HepG2 (cell line): ENCODE data around the gene OMA1. TPM values are rescaled to one million over a fixed set of nuclear protein-coding genes. Genes with fewer than 3 reads are reported as not detected.

Experiments
- ATAC-seq: fragments of 200-7000 bp; cut with Tn5 transposase; 3 replicates; pipeline ENCODE4 v1.9.1; 2020; ENCODE audit warnings: mild to moderate bottlenecking, moderate library complexity
- BruUV-seq: library from RNA; stranded (reverse); fragments of 400-500 nt; replicated peaks from 2 replicates; lab custom pipeline; 2021; lab: Mats Ljungman, UMichigan
- CTCF ChIA-PET: fragments of 300-600 bp; formaldehyde crosslinking; extraction: SDS; loops from one replicate; lab custom pipeline; 2021; ENCODE audit warnings: low total read pairs, inconsistent platforms, low intra/inter-chr PET ratio; lab: Yijun Ruan, JAX
- POLR2A ChIA-PET: fragments of 350-600 bp; sonication (Branson Sonifier 250); formaldehyde crosslinking; loops from one replicate; lab custom pipeline; 2020; ENCODE audit warnings: antibody characterized with exemption, inconsistent platforms; lab: Yijun Ruan, JAX
- DNase-seq: peaks from one replicate; pipeline ENCODE4 v3.0.0-alpha.2; 2015; ENCODE audit warnings: low spot score
- FAIRE-seq: peaks from 3 replicates; lab custom pipeline; 2011; peaks lifted over from hg19 to GRCh38; lab: Jason Lieb, UNC
- H2AFZ ChIP-seq: one replicate; pipeline ENCODE4 v1.6.1; 2011; ENCODE audit warnings: low read length, inconsistent platforms
- H3K27ac ChIP-seq: fragments of 300-600 bp; 3 replicates; pipeline ENCODE4 v1.8.0; 2011; ENCODE audit warnings: mixed run types, mild to moderate bottlenecking, mixed read lengths, low read length, inconsistent platforms; ENCODE audit not compliant: insufficient read depth; ENCODE audit errors: extremely low read length
- H3K27me3 ChIP-seq, 2 experiments: fragments of 200-600 bp in 1 of 2; 2 replicates in 1 of 2; 3 replicates in 1 of 2; pipeline versions ENCODE4 v1.6.0 to v1.8.0; 2011; ENCODE audit warnings: low read length in 2 of 2, mild to moderate bottlenecking in 2 of 2, moderate library complexity in 2 of 2, inconsistent platforms in 1 of 2; ENCODE audit not compliant: insufficient read depth in 2 of 2, control insufficient read depth in 1 of 2
- H3K36me3 ChIP-seq, 2 experiments: fragments of 200-600 bp in 1 of 2; replicated peaks in 1 of 2; 2 replicates in 1 of 2; 3 replicates in 1 of 2; pipeline versions ENCODE4 v1.5.1 to v1.8.0; 2011; ENCODE audit warnings: low read length in 2 of 2, inconsistent platforms in 1 of 2; ENCODE audit not compliant: insufficient read depth in 2 of 2, control insufficient read depth in 1 of 2
- H3K4me1 ChIP-seq: 2 replicates; pipeline ENCODE4 v1.5.1; 2012; ENCODE audit warnings: low read length, inconsistent platforms; ENCODE audit not compliant: insufficient read depth
- H3K4me2 ChIP-seq: 2 replicates; pipeline ENCODE4 v1.6.0; 2011; ENCODE audit warnings: low read depth, low read length, inconsistent platforms
- H3K4me3 ChIP-seq, 3 experiments: fragments of 200-600 bp in 1 of 3; sonication (generic), shearing (Covaris generic) in 1 of 3; replicated peaks in 1 of 3; 2 replicates each; pipeline ENCODE4 v1.5.1; 2011 to 2016; ENCODE audit warnings: low read length in 3 of 3, inconsistent platforms in 2 of 3, low read depth in 2 of 3, mild to moderate bottlenecking in 2 of 3, control low read depth in 1 of 3, mixed read lengths in 1 of 3; ENCODE audit not compliant: insufficient read depth in 1 of 3
- H3K79me2 ChIP-seq: one replicate; pipeline ENCODE4 v1.6.1; 2011; ENCODE audit warnings: low read length, inconsistent platforms; ENCODE audit not compliant: insufficient read depth
- H3K9ac ChIP-seq: 2 replicates; pipeline ENCODE4 v1.6.0; 2011; ENCODE audit warnings: mild to moderate bottlenecking, low read depth, low read length, inconsistent platforms; ENCODE audit not compliant: insufficient read depth
- H3K9me3 ChIP-seq: 2 replicates; pipeline ENCODE4 v1.5.1; 2012; ENCODE audit warnings: mild to moderate bottlenecking, low read length
- H4K20me1 ChIP-seq: 2 replicates; pipeline ENCODE4 v1.6.0; 2011; ENCODE audit warnings: inconsistent platforms, mild to moderate bottlenecking, low read length, moderate library complexity; ENCODE audit not compliant: insufficient read depth
- DR1 ChIP-seq: sonication (generic); formaldehyde crosslinking; IDR thresholded peaks from 2 replicates; pipeline ENCODE4 v1.8.0; 2021; ENCODE audit warnings: mild to moderate bottlenecking, missing genetic modification reagents, inconsistent platforms
- GTF2F1 ChIP-seq: fragments of 150-350 bp; IDR thresholded peaks from 2 replicates; pipeline ENCODE4 v1.6.1; 2014; ENCODE audit warnings: low read length
- HMGA1 ChIP-seq: sonication (generic); formaldehyde crosslinking; conservative IDR thresholded peaks from 2 replicates; pipeline ENCODE4 v1.4.0; 2020; ENCODE audit warnings: missing genetic modification reagents
- JDP2 ChIP-seq: sonication (generic); formaldehyde crosslinking; IDR thresholded peaks from 2 replicates; pipeline ENCODE4 v1.8.1; 2022; ENCODE audit warnings: missing genetic modification reagents, borderline replicate concordance
- NFE2 ChIP-seq: sonication (generic); formaldehyde crosslinking; IDR thresholded peaks from 2 replicates; pipeline ENCODE4 v1.4.0; 2020; ENCODE audit warnings: missing genetic modification reagents
- RFX3 ChIP-seq: IDR thresholded peaks from 2 replicates; pipeline ENCODE4 v1.6.1; 2016; ENCODE audit warnings: missing biosample characterization, missing genetic modification reagents
- SAP130 ChIP-seq: IDR thresholded peaks from 2 replicates; pipeline ENCODE4 v1.6.1; 2016; ENCODE audit warnings: low read depth
- TBL1XR1 ChIP-seq: fragments of 150-350 bp; IDR thresholded peaks from 2 replicates; pipeline ENCODE4 v1.6.1; 2014; ENCODE audit warnings: borderline replicate concordance, low read length; ENCODE audit not compliant: partially characterized antibody
- TCF12 ChIP-seq, 2 experiments: fragments of 450-650 bp in 1 of 2; sonication (generic) in 1 of 2; formaldehyde crosslinking in 1 of 2; IDR thresholded peaks; 2 replicates each; pipeline versions ENCODE4 v1.6.1 to v1.8.0; 2017 to 2022; ENCODE audit warnings: antibody characterized with exemption in 1 of 2, mild to moderate bottlenecking in 1 of 2, missing genetic modification reagents in 1 of 2, moderate library complexity in 1 of 2
- XRCC5 ChIP-seq: fragments of 200-400 bp; formaldehyde crosslinking; optimal IDR thresholded peaks from 2 replicates; pipeline ENCODE3; 2017; ENCODE audit warnings: mild to moderate bottlenecking, low read length
- ZBTB7B ChIP-seq: sonication (generic); formaldehyde crosslinking; IDR thresholded peaks from 2 replicates; pipeline ENCODE4 v1.4.0; 2020; ENCODE audit warnings: missing genetic modification reagents
- ZNF234 ChIP-seq: sonication (generic); formaldehyde crosslinking; conservative IDR thresholded peaks from 2 replicates; pipeline ENCODE4 v1.5.1; 2020; ENCODE audit warnings: mild to moderate bottlenecking, missing genetic modification reagents
- ZNF776 ChIP-seq: sonication (generic); formaldehyde crosslinking; IDR thresholded peaks from 2 replicates; pipeline ENCODE4 v1.4.0; 2020; ENCODE audit warnings: mild to moderate bottlenecking, missing genetic modification reagents
- ZUFSP ChIP-seq: sonication (generic); formaldehyde crosslinking; IDR thresholded peaks from 2 replicates; pipeline ENCODE4 v1.9.0; 2021; ENCODE audit warnings: missing genetic modification reagents, mild to moderate bottlenecking, borderline replicate concordance
- WGBS: methylation state at CpG from one replicate; pipeline ENCODE4 v1.1.6; 2017; ENCODE audit warnings: low lambda C conversion rate; 5-methylcytosine and 5-hydroxymethylcytosine counted together
- in situ Hi-C: cut with HindIII; loops from 2 replicates; pipeline ENCODE4 v1.10.0; 2017; ENCODE audit warnings: low pct_unique_long_range_greater_than_20kb; ENCODE audit not compliant: extremely low pct_ligation_motif_present
- intact Hi-C: fragments of 100-400 bp; cut with micrococcal nuclease; formaldehyde crosslinking; loops from one replicate; pipeline ENCODE4 v1.10.0; 2022; ENCODE audit not compliant: unreplicated experiment
- polyA plus RNA-seq, 8 experiments: library from polyadenylated mRNA; depleted of rRNA in 3 of 8; stranded (reverse) in 7 of 8; unstranded in 1 of 8; fragments of >200 nt; fragmentation: Illumina TruSeq in 4 of 8; extraction: Trizol in 4 of 8; gene quantifications; 2 replicates each; pipeline versions ENCODE4 v1.2.1 to v1.2.3, GENCODE V29; 2011 to 2016; ENCODE audit warnings: low read depth in 4 of 8, missing spikeins in 1 of 8, mixed read lengths in 1 of 8; ENCODE audit not compliant: insufficient read depth in 1 of 8
- total RNA-seq, 5 experiments: library from RNA; depleted of rRNA; stranded (reverse); fragments of >200 nt; fragmentation: Illumina TruSeq; extraction: Trizol; gene quantifications; 2 replicates each; pipeline ENCODE4 v1.2.3, GENCODE V29; 2016; ENCODE audit warnings: low read depth in 1 of 5
- TF ChIP-seq, protein P1 (sequence below): sonication (generic); formaldehyde crosslinking; IDR thresholded peaks from 2 replicates; pipeline ENCODE4 v1.4.0; 2020; ENCODE audit warnings: low read depth, mild to moderate bottlenecking, missing genetic modification reagents
- TF ChIP-seq, protein P2 (sequence below): sonication (generic); formaldehyde crosslinking; IDR thresholded peaks from 2 replicates; pipeline ENCODE4 v1.4.0; 2020; ENCODE audit warnings: mild to moderate bottlenecking, missing genetic modification reagents

Gene OMA1
- total and polyA plus RNA-seq, 2 of the 13 experiments (the other 11 are each of a cell fraction or from before 2014, with no cell fraction given), result 7.0 to 26.9 TPM

DNA sequence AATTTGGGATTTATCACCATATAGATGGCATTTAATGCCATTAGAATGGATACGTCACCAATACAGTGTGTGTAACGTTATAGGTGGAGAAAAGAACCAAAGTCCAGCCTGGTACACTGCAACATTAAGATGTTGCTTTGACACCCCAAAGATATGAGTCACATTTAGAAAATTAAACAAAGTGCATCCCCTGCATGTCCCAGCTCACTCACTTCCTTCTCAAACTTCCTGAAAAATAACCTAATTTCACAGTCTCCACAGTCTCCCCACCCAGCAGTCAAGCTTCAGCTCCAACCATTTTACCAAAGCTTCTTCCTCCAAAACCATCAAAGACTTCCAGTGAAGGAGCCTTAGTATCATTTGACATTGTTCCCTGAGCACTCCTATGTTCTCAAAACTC lies 111.9 kb downstream of the OMA1 start:
- no peak overlapping the region for H3K4me3 ChIP-seq
- CTCF ChIA-PET, result no interaction called here
- H3K4me1 ChIP-seq, result peaks cover 14% of the 10 kb centered on the region
- WGBS, result 56% methylated on average over 2 of the region's 2 CpGs
- no peak overlapping the region for H3K4me2 ChIP-seq
- in situ Hi-C loops (no loop called here), intact Hi-C loops (no loop called here)
- no peak overlapping the region for H3K27ac ChIP-seq
- H3K79me2 ChIP-seq, result no peaks in the 10 kb centered on the region
- no TSS peak for BruUV-seq
- no peak overlapping the region for H3K9ac ChIP-seq
- ATAC-seq (no peak), DNase-seq (no peak), FAIRE-seq (no peak)
- no peaks in the 10 kb centered on the region for H3K36me3 ChIP-seq
- no peak overlapping the region for H2AFZ ChIP-seq
- no peak for TF ChIP-seq TCF12 (IDR thresholded peaks at IDR 0.05)
- no peak for TF ChIP-seq TCF12 (CRISPR knock-in tag; IDR thresholded peaks at IDR 0.05)
- no peak for TF ChIP-seq XRCC5
- no peak for TF ChIP-seq NFE2
- no peak for TF ChIP-seq ZNF776
- TF ChIP-seq, protein P1, sequence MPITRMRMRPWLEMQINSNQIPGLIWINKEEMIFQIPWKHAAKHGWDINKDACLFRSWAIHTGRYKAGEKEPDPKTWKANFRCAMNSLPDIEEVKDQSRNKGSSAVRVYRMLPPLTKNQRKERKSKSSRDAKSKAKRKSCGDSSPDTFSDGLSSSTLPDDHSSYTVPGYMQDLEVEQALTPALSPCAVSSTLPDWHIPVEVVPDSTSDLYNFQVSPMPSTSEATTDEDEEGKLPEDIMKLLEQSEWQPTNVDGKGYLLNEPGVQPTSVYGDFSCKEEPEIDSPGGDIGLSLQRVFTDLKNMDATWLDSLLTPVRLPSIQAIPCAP, result no peak
- TF ChIP-seq ZBTB7B, result no peak
- TF ChIP-seq JDP2 (CRISPR knock-in tag), result no peak
- TF ChIP-seq DR1 (CRISPR knock-in tag), result no peak
- H3K9me3 ChIP-seq, result no peaks in the 10 kb centered on the region
- no peaks in the 10 kb centered on the region for H4K20me1 ChIP-seq
- H3K27me3 ChIP-seq, result peaks cover 0 to 2% of the 10 kb centered on the region in 2 experiments; a peak in 1 of 5 replicates
- POLR2A ChIA-PET, result no interaction called here

- Histone ChIP-seq H2AFZ (no peak overlapping the region), H3K4me1 (peaks cover 14% of the 10 kb centered on the region), H3K9ac (no peak overlapping the region), H3K4me2 (no peak overlapping the region), H3K36me3 (no peaks in the 10 kb centered on the region), H3K79me2 (no peaks in the 10 kb centered on the region), H4K20me1 (no peaks in the 10 kb centered on the region), H3K4me3 (no peak overlapping the region), H3K9me3 (no peaks in the 10 kb centered on the region), H3K27me3 (peaks cover 0 to 2% of the 10 kb centered on the region in 2 experiments; a peak in 1 of 5 replicates), H3K27ac (no peak overlapping the region)
- in situ Hi-C loops (no loop called here), intact Hi-C loops (no loop called here)
- BruUV-seq, result no TSS peak
- ATAC-seq, result no peak
- 6% methylated on average over 2 of the region's 2 CpGs for WGBS
- FAIRE-seq, result no peak
- ChIA-PET POLR2A (no interaction called here), CTCF (no interaction called here)
- no peak for DNase-seq
- TF ChIP-seq RFX3 (CRISPR knock-in tag) (no peak), ZNF234 (CRISPR knock-in tag) (no peak), HMGA1 (CRISPR knock-in tag) (no peak), TBL1XR1 (no peak), ZUFSP (no peak), SAP130 (CRISPR knock-in tag) (no peak), GTF2F1 (no peak)
- TF ChIP-seq, protein P2, sequence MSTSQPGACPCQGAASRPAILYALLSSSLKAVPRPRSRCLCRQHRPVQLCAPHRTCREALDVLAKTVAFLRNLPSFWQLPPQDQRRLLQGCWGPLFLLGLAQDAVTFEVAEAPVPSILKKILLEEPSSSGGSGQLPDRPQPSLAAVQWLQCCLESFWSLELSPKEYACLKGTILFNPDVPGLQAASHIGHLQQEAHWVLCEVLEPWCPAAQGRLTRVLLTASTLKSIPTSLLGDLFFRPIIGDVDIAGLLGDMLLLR (CRISPR knock-in tag), result no peak
Measured at GRCh38 chr1:58434181-58434580, 112.3 kb downstream of the OMA1 start.
